Glutamatergic neuron (in vitro differentiated cells): ENCODE data around the gene DYNC2LI1. TPM values are rescaled to one million over a fixed set of nuclear protein-coding genes. Genes with fewer than 3 reads are reported as not detected.

ENCODE experiments used
- DNase-seq: peaks from one replicate; pipeline ENCODE4 v3.0.0; 2022
- H3K27ac Mint-ChIP-seq: one replicate; pipeline ENCODE4 v1.8.0; 2020; ENCODE audit warnings: mild to moderate bottlenecking, mixed read lengths, inconsistent platforms; ENCODE audit not compliant: unreplicated experiment
- H3K27me3 Mint-ChIP-seq: one replicate; pipeline ENCODE4 v1.8.0; 2020; ENCODE audit warnings: mild to moderate bottlenecking, moderate library complexity, mixed read lengths, inconsistent platforms; ENCODE audit not compliant: unreplicated experiment
- H3K36me3 Mint-ChIP-seq: one replicate; pipeline ENCODE4 v1.8.0; 2020; ENCODE audit warnings: mild to moderate bottlenecking, mixed read lengths, inconsistent platforms; ENCODE audit not compliant: unreplicated experiment
- H3K4me1 Mint-ChIP-seq: one replicate; pipeline ENCODE4 v1.8.0; 2020; ENCODE audit warnings: mild to moderate bottlenecking, low read depth, mixed read lengths, inconsistent platforms; ENCODE audit not compliant: unreplicated experiment
- H3K4me3 Mint-ChIP-seq: one replicate; pipeline ENCODE4 v1.8.0; 2020; ENCODE audit warnings: mild to moderate bottlenecking, mixed read lengths, inconsistent platforms; ENCODE audit not compliant: unreplicated experiment
- H3K9me3 Mint-ChIP-seq: one replicate; pipeline ENCODE4 v1.8.0; 2020; ENCODE audit warnings: mild to moderate bottlenecking, moderate library complexity, mixed read lengths, inconsistent platforms; ENCODE audit not compliant: unreplicated experiment
- total RNA-seq: library from RNA; stranded (reverse); fragmentation: NEBNext Ultra II Directional; extraction: Animal tissue kit (Norgen Biotek cat#: 25700); gene quantifications from one replicate; pipeline ENCODE4 v1.2.1, GENCODE V29; 2021; ENCODE audit not compliant: unreplicated experiment
- TF ChIP-seq, protein P1 (sequence below): fragments of 200-600 bp; sonication (generic); IDR thresholded peaks from one replicate; pipeline ENCODE4 v1.5.0; 2021; ENCODE audit not compliant: partially characterized antibody, unreplicated experiment

DYNC2LI1 gene
- total RNA-seq, 1 donor from 2014 or later: 11.9 TPM

DNA sequence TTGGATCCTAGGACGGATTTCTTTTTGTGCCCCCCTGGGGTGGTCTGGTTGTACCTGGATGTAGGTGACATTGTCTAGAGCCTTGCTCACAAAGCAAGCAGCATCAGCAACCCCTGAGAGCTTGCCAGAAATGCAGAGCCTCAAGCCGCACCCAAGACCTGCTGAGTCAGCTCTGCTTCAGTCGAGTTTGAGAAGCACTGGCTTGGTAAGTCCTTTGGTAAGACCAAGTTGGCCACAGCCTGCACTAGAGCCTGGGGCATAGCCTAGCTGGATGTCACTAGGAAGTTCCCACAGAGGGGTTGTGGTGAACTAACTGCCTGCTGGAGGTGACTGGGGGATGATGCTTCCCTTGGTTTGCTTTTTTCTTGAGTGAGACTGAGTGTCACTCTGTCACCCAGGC is 58.6 kb downstream of the DYNC2LI1 start:
- Mint-ChIP-seq H3K9me3 (peaks cover 2% of the 10 kb centered on the region), H3K36me3 (no peaks in the 10 kb centered on the region), H3K4me1 (peaks cover 3% of the 10 kb centered on the region), H3K27ac (no peak overlapping the region), H3K4me3 (no peak overlapping the region), H3K27me3 (peaks cover 5% of the 10 kb centered on the region)
- TF ChIP-seq, protein P1, sequence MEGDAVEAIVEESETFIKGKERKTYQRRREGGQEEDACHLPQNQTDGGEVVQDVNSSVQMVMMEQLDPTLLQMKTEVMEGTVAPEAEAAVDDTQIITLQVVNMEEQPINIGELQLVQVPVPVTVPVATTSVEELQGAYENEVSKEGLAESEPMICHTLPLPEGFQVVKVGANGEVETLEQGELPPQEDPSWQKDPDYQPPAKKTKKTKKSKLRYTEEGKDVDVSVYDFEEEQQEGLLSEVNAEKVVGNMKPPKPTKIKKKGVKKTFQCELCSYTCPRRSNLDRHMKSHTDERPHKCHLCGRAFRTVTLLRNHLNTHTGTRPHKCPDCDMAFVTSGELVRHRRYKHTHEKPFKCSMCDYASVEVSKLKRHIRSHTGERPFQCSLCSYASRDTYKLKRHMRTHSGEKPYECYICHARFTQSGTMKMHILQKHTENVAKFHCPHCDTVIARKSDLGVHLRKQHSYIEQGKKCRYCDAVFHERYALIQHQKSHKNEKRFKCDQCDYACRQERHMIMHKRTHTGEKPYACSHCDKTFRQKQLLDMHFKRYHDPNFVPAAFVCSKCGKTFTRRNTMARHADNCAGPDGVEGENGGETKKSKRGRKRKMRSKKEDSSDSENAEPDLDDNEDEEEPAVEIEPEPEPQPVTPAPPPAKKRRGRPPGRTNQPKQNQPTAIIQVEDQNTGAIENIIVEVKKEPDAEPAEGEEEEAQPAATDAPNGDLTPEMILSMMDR: no peak
- DNase-seq: no peak

DNA sequence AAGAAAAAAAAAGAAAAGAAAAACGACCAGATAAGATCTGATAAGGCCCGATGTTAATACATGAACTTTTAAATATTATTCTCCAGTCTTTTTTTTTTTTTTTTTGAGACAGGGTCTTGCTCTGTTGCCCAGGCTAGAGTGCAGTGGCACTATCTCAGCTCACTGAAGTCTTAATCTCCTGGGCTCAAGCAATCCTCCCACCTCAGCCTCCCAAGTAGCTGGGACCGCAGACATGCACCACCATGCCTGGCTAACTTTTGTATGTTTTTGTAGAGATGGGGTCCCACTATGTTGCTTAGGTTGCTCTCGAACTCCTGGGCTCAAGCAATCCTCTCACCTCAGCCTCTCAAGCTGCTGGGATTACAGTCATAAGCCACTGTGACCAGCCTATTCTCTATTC is 63.2 kb downstream of the DYNC2LI1 start:
- Mint-ChIP-seq H3K4me1 (no peaks in the 10 kb centered on the region), H3K36me3 (no peaks in the 10 kb centered on the region), H3K9me3 (no peaks in the 10 kb centered on the region), H3K27ac (no peak overlapping the region), H3K27me3 (no peaks in the 10 kb centered on the region), H3K4me3 (no peak overlapping the region)
- DNase-seq: no peak
- TF ChIP-seq, protein P1: no peak

DNA sequence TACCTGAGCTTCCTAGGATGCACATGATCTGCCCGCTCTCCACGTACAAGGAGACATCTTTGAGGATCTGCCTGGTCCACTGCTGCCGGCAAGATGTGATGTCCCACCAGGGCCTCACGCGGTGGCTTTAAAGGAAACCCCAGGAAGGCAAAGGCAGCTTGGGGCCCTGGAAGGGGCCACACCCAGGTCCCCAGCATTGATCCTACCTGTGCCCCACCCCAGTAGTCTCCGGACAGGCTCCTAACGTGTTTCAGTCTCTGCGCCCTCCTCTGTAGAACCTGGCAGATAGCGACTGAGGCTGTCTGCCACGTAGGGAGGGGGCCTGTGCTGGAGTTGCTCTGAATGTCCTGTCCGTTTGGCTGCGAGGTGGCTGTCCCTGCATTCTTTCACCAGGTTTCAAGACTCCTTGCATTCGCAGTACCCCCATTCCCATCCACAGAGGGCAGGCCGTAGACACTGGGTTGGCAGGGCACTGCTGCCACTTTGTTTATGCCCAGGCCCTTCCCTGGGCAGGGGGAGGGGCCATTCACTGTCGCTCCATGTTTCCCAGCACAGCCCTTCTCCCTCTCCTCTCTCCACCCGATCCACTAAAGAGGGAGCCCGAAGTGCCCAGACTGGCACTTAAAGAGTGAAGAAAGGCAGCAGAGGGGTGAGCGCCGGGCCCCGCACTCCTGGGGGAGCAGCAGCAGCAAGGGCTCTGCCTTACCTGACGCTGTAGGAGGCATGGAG is 64.2 kb downstream of the DYNC2LI1 start:
- Mint-ChIP-seq H3K4me1 (no peaks in the 10 kb centered on the region), H3K4me3 (no peak overlapping the region), H3K27ac (no peak overlapping the region), H3K27me3 (no peaks in the 10 kb centered on the region), H3K9me3 (no peaks in the 10 kb centered on the region), H3K36me3 (no peaks in the 10 kb centered on the region)
- TF ChIP-seq, protein P1: no peak
- no peak for DNase-seq

DNA sequence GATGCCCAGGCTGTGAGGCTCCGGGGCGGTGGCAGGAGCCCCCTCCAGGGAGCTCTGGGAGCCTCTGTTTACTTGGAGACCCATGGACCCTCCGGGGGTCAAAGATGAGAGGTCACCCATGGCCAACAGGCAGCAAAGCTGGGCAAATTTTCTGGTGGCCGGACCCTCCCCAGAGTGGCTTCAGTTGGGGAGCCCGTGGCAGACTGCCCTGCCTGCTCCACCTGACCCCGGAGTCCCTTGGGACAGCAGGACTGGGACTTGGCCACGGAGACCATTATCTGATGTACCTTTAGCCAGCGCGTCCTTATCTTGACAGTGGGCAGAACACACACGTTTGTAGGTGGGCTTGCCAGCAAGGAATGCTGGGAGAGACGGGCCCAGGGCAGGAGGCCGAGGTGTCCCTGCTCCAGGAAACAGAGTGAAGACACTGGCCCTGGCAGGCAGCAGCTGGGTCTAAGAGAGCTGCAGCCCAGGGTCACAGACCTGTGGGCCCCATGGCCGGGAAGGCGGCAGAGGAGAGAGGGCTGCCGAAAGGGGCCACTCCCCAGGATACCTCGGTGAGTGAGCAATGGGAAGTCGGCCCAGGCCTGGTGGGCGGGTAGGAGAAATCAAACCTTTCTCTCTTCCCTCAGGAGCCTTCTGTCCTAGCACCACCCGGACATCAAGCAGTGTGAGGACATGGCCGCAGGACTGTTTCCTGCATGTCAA is 64.9 kb downstream of the DYNC2LI1 start, which contains the start of the genes ABCG5 and ABCG8:
TSS of gene ABCG5 (minus strand) at position 280 of the 708 bp plus-strand sequence. CDS start at position 120, 160 bp downstream.
TSS of gene ABCG8 (plus strand) at position 412 of the 708 bp plus-strand sequence. CDS start at position 495, 83 bp downstream.
- no peaks in the 10 kb centered on the region for H3K36me3 Mint-ChIP-seq
- no peaks in the 10 kb centered on the region for H3K27me3 Mint-ChIP-seq
- no peak within 1 kb of the TSS for H3K27ac Mint-ChIP-seq
- no peak for DNase-seq
- H3K9me3 Mint-ChIP-seq: no peaks in the 10 kb centered on the region
- no peaks in the 10 kb centered on the region for H3K4me1 Mint-ChIP-seq
- no peak within 1 kb of the TSS for H3K4me3 Mint-ChIP-seq
- TF ChIP-seq, protein P1: no peak
